ENCODE results near the gene LTBP3. TPM values are rescaled to one million over a fixed set of nuclear protein-coding genes. Genes with fewer than 3 reads are reported as not detected.

Gene LTBP3
- total RNA-seq, 1 experiment from 2014 or later, result 92.1 TPM

GRCh38 chr11:65540290-65541092 is 17.7 kb downstream of the LTBP3 start:
- H3K27me3 ChIP-seq (replicated peaks; ENCODE audit: insufficient read depth, low read depth, low read length, poor library complexity), result no peaks in the 10 kb centered on the region
- ChIA-PET CTCF (interaction anchor here (0.5 to 2.1 kb wide), 17 partner anchors 15 to 485 kb away, joined by 3 to 13 read pairs (median 5); partner anchors contain the start of genes DPF2, FAM89B, LTBP3 and SCYL1), POLR2A (ENCODE audit: low non-redundant PET) (interaction anchor here (0.6 kb wide), 1 partner anchor 35 kb away, joined by 4 read pairs; no protein-coding TSS in a partner anchor)
- BruUV-seq (replicated peaks), result no TSS peak
- H3K36me3 ChIP-seq (ENCODE audit: insufficient read depth, low read length, poor library complexity, severe bottlenecking), result peaks cover 23% of the 10 kb centered on the region
- peak; percentile 95 for DNase-seq (ENCODE audit: low spot score)
- H3K27ac ChIP-seq (ENCODE audit: low read depth, low read length, poor library complexity, severe bottlenecking), result peak overlapping the region; percentile 52
- H3K4me3 ChIP-seq (ENCODE audit: low read depth, low read length, poor library complexity, severe bottlenecking), result peak overlapping the region; percentile 57
- intact Hi-C loops (cut with micrococcal nuclease; ENCODE audit: unreplicated experiment), result loop anchor here (1.0 kb wide), 1 partner anchor 30 kb away; the partner anchor contains the start of gene ZNRD2
- H3K9me3 ChIP-seq (ENCODE audit: low read depth, low read length, poor library complexity, severe bottlenecking), result no peaks in the 10 kb centered on the region
- TF ChIP-seq EZH2 (IDR thresholded peaks at IDR 0.05; ENCODE audit: borderline replicate concordance, low read depth, low read length, poor library complexity, severe bottlenecking), result no peak
- TF ChIP-seq, protein P1, sequence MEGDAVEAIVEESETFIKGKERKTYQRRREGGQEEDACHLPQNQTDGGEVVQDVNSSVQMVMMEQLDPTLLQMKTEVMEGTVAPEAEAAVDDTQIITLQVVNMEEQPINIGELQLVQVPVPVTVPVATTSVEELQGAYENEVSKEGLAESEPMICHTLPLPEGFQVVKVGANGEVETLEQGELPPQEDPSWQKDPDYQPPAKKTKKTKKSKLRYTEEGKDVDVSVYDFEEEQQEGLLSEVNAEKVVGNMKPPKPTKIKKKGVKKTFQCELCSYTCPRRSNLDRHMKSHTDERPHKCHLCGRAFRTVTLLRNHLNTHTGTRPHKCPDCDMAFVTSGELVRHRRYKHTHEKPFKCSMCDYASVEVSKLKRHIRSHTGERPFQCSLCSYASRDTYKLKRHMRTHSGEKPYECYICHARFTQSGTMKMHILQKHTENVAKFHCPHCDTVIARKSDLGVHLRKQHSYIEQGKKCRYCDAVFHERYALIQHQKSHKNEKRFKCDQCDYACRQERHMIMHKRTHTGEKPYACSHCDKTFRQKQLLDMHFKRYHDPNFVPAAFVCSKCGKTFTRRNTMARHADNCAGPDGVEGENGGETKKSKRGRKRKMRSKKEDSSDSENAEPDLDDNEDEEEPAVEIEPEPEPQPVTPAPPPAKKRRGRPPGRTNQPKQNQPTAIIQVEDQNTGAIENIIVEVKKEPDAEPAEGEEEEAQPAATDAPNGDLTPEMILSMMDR (conservative IDR thresholded peaks at IDR 0.05; ENCODE audit: low read depth, low read length), result peak; percentile 92
- H3K4me1 ChIP-seq (ENCODE audit: insufficient read depth, low read length, poor library complexity, severe bottlenecking), result peaks cover 10% of the 10 kb centered on the region

DNA sequence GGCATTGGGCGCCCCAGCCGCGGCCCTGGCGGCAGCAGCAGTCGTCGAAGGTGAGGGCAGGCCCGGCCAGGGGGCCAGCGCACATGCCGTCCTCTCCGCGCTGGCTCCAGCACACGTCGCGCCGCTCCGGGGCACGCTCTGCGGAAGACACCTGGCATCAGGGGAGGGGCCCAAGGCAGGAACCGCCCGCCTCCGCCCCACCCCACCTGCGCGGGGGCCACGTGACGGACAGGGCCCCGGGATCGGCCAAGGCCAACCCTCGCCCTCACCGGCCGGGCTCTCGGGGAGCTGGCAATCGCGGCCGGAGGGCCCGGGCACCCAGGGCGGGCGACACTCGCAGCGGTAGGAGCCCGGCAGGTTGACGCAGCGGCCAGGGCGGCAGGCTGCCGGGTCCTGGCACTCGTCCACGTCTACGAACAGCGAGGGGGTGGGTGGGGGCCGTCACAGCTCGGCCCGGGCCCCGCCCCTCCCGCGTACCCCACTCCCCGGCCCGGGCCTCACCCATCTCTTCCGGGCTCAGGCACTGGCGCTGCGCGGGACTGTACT is 18.3 kb downstream of the LTBP3 start:
- TSS peak; percentile 46 for BruUV-seq (replicated peaks)
- TF ChIP-seq, protein P1 (conservative IDR thresholded peaks at IDR 0.05; ENCODE audit: low read depth, low read length), result no peak; the same call in 1 of the 2 replicates
- no peak for TF ChIP-seq EZH2 (IDR thresholded peaks at IDR 0.05; ENCODE audit: borderline replicate concordance, low read depth, low read length, poor library complexity, severe bottlenecking)
- peak overlapping the region; percentile 57 for H3K4me3 ChIP-seq (ENCODE audit: low read depth, low read length, poor library complexity, severe bottlenecking)
- H3K27me3 ChIP-seq (replicated peaks; ENCODE audit: insufficient read depth, low read depth, low read length, poor library complexity), result no peaks in the 10 kb centered on the region
- DNase-seq (ENCODE audit: low spot score), result no peak
- ChIA-PET POLR2A (ENCODE audit: low non-redundant PET) (no interaction called here), CTCF (interaction anchor here (0.5 to 2.1 kb wide), 13 partner anchors 15 to 364 kb away, joined by 3 to 13 read pairs (median 5); partner anchors contain the start of genes DPF2, FAM89B, SCYL1 and ZNRD2)
- H3K4me1 ChIP-seq (ENCODE audit: insufficient read depth, low read length, poor library complexity, severe bottlenecking), result peaks cover 10% of the 10 kb centered on the region
- peak overlapping the region; percentile 43 for H3K27ac ChIP-seq (ENCODE audit: low read depth, low read length, poor library complexity, severe bottlenecking)
- H3K9me3 ChIP-seq (ENCODE audit: low read depth, low read length, poor library complexity, severe bottlenecking), result no peaks in the 10 kb centered on the region
- H3K36me3 ChIP-seq (ENCODE audit: insufficient read depth, low read length, poor library complexity, severe bottlenecking), result peaks cover 24% of the 10 kb centered on the region
- intact Hi-C loops (cut with micrococcal nuclease; ENCODE audit: unreplicated experiment), result no loop called here

- Histone ChIP-seq H3K9me3 (ENCODE audit: low read depth, low read length, poor library complexity, severe bottlenecking) (no peaks in the 10 kb centered on the region), H3K4me1 (ENCODE audit: insufficient read depth, low read length, poor library complexity, severe bottlenecking) (peaks cover 10% of the 10 kb centered on the region), H3K27me3 (replicated peaks; ENCODE audit: insufficient read depth, low read depth, low read length, poor library complexity) (no peaks in the 10 kb centered on the region), H3K36me3 (ENCODE audit: insufficient read depth, low read length, poor library complexity, severe bottlenecking) (peaks cover 24% of the 10 kb centered on the region), H3K27ac (ENCODE audit: low read depth, low read length, poor library complexity, severe bottlenecking) (no peak overlapping the region), H3K4me3 (ENCODE audit: low read depth, low read length, poor library complexity, severe bottlenecking) (no peak overlapping the region)
- ChIA-PET CTCF (interaction anchor here (1.5 to 1.9 kb wide), 2 partner anchors 14 to 33 kb away, joined by 4 to 13 read pairs; partner anchors contain the start of genes FAM89B and SCYL1), POLR2A (ENCODE audit: low non-redundant PET) (interaction anchor here (0.5 kb wide), 1 partner anchor 10 kb away, joined by 4 read pairs; no protein-coding TSS in a partner anchor)
- TF ChIP-seq EZH2 (IDR thresholded peaks at IDR 0.05; ENCODE audit: borderline replicate concordance, low read depth, low read length, poor library complexity, severe bottlenecking), result no peak
- TF ChIP-seq, protein P1 (conservative IDR thresholded peaks at IDR 0.05; ENCODE audit: low read depth, low read length), result no peak
- no TSS peak for BruUV-seq (replicated peaks)
- no peak for DNase-seq (ENCODE audit: low spot score)
- intact Hi-C loops (cut with micrococcal nuclease; ENCODE audit: unreplicated experiment), result no loop called here
Measured at GRCh38 chr11:65538915-65539743, 19.0 kb downstream of the LTBP3 start.
